ENCODE results near the gene QRFP. TPM values are rescaled to one million over a fixed set of nuclear protein-coding genes. Genes with fewer than 3 reads are reported as not detected.
"Not testable (repeated sequence)": the region's sequence is repeated elsewhere in the genome, so short reads cannot be mapped to it uniquely, and the experiment has no call there.

The QRFP gene
- total RNA-seq, 3 donors from 2014 or later = 0.24 to 0.87 TPM; not detected in 1

DNA sequence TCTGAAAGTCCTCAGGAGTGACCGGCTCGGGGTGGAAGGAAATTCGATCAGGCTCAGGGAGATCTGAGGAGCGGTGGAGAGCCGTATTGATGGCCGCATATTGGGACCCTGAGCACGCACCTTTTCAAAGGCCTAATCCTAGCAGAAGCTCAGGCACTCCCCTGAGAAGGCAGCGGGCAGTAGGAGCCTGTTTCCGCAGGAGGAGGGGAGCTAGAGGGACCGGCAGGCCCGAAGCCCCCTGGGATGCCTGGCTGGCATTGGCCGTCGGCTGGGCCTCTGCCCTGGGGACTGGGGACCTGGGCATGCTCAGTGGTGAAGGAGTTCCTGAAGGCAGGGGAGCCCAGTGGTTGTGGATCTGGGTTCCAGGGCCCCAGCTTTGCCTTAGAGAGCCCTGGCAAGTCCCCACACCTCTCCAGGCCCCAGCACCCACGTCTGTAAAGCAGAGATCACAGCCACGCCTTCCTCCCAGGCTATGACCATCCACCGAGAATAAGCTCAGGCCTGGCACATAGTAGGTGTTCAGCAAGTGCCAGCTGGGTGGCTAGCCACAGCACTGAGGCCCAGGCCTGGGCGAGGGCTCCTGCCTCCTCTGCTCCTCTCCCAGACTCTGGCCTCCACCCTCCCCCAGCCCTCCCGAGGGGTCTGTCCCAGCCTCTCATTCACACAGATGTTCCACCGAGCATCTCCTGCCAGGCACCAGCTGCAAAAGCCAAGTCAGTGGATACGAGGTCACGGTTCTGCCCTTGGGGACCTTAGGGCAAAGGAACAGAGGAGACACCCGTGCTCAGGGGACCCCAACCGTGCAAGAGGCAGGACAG lies 17.2 kb upstream of the QRFP start:
- Histone ChIP-seq H3K36me3 (ENCODE audit: low read depth) (no peaks in the 10 kb centered on the region), H3K4me1 (ENCODE audit: low read depth) (no peaks in the 10 kb centered on the region), H3K9me3 (no peaks in the 10 kb centered on the region), H3K4me3 (no peak overlapping the region)
- ATAC-seq = no peak
- DNase-seq = no peak
- intact Hi-C loops (cut with DNase I, micrococcal nuclease) = no loop called here
- TF ChIP-seq, protein P1, sequence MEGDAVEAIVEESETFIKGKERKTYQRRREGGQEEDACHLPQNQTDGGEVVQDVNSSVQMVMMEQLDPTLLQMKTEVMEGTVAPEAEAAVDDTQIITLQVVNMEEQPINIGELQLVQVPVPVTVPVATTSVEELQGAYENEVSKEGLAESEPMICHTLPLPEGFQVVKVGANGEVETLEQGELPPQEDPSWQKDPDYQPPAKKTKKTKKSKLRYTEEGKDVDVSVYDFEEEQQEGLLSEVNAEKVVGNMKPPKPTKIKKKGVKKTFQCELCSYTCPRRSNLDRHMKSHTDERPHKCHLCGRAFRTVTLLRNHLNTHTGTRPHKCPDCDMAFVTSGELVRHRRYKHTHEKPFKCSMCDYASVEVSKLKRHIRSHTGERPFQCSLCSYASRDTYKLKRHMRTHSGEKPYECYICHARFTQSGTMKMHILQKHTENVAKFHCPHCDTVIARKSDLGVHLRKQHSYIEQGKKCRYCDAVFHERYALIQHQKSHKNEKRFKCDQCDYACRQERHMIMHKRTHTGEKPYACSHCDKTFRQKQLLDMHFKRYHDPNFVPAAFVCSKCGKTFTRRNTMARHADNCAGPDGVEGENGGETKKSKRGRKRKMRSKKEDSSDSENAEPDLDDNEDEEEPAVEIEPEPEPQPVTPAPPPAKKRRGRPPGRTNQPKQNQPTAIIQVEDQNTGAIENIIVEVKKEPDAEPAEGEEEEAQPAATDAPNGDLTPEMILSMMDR (IDR thresholded peaks at IDR 0.05) = no peak

DNA sequence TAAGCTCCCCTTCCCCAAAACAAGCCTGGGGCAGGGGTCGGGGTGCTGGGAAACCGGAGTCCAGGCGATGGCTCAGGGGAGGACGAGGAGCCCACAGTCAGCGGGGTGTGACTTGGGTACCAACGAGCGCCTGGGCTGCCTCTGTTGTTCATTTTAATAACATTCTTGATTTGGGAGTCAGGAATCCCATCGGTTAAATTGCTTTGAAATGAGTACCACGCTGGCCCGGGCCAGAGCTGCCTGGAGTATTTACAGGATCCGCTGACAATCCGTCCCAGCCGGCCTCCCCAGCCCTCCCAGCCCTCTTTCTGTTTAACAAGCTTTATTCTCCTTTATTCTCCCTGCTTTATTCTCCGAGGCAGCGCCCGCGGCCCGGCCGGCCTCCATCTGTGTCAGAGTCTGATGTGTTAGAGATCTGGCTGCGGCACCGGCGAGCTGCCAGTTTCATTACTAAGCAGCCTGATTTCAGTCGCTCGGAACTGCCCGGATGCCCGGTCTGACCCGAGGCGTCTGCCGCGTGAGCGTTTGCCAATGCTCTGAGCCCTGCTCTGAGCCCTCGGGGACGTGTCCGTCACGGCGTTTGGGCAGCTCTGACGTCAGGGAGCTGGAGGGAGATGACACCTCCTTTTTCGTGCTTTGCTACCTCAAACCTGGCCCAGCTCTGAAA lies 16.5 kb upstream of the QRFP start:
- Histone ChIP-seq H3K4me3 (no peak overlapping the region), H3K4me1 (ENCODE audit: low read depth) (no peaks in the 10 kb centered on the region), H3K36me3 (ENCODE audit: low read depth) (no peaks in the 10 kb centered on the region), H3K9me3 (no peaks in the 10 kb centered on the region)
- intact Hi-C loops (cut with DNase I, micrococcal nuclease) = no loop called here
- TF ChIP-seq, protein P1 (IDR thresholded peaks at IDR 0.05) = no peak
- ATAC-seq = peak; percentile 20
- DNase-seq = no peak

DNA sequence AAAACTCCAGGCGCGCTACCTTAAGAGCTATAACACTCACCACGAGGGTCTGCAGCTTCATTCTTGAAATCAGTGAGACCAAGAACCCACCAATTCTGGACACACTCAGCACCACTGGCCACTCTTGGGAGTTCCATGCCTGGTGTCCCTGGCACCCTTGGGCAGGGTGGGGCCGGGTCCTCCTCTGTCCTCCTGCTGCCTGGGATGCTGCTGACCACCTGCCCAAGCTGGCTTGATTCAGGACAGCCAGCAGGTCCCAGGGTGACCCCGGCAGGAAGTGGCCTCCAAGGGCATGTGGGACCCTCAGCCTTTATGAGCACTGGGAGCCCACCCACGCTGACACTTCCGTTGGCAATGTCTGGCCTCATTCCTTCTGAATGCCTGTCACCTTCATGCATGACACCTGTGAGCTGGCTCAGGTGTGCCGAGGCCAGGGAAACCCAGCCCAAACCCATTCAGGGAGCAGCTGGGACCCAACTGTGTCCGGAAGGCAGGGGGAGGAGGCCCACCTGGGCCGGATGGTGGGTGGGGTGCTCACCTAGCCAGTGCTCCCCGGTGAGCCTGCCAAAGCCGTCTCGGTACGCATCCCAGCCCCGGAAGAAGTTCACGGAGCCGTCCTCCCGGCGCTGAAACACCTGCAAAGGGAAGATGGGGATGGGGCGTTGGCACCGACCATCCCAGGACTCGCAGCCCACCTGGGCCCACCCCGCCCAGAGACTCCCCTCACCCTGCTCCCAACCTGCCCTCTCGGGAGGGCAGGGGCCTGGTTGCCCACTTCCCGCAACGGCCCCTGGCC lies 14.8 kb upstream of the QRFP start:
- intact Hi-C loops (cut with DNase I, micrococcal nuclease) = no loop called here
- TF ChIP-seq, protein P1 (IDR thresholded peaks at IDR 0.05) = no peak
- no peaks in the 10 kb centered on the region for H3K9me3 ChIP-seq
- no peaks in the 10 kb centered on the region for H3K4me1 ChIP-seq (ENCODE audit: low read depth)
- H3K36me3 ChIP-seq (ENCODE audit: low read depth) = no peaks in the 10 kb centered on the region
- no peak overlapping the region for H3K4me3 ChIP-seq
- ATAC-seq (no peak), DNase-seq (no peak)

DNA sequence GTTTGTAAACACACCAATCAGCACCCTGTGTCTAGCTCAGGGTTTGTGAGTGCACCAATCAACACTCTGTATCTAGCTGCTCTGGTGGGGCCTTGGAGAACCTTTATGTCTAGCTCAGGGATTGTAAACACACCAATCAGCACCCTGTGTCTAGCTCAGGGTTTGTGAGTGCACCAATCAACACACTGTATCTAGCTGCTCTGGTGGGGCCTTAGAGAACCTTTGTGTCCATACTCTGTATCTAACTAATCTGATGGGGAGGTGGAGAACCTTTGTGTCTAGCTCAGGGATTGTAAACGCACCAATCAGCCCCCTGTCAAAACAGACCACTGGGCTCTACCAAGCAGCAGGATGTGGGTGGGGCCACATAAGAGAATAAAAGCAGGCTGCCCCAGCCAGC lies 14.1 kb upstream of the QRFP start:
- intact Hi-C loops (cut with DNase I, micrococcal nuclease); H3K9me3 ChIP-seq; ATAC-seq; H3K36me3 ChIP-seq (ENCODE audit: low read depth); H3K4me1 ChIP-seq (ENCODE audit: low read depth); H3K4me3 ChIP-seq; DNase-seq: not testable (repeated sequence)

DNA sequence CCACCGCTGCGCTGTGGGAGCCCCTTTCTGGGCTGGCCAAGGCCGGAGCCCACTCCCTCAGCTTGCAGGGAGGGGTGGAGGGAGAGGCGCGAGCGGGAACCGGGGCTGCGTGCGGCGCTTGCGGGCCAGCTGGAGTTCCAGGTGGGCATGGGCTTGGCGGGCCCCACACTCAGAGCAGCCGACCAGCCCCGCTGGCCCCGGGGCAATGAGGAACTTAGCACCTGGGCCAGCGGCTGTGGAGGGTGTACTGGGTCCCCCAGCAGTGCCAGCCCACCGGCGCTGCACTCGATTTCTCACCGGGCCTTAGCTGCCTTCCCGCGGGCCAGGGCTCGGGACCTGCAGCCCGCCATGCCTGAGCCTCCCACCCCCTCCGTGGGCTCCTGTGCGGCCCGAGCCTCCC lies 13.4 kb upstream of the QRFP start:
- DNase-seq; H3K9me3 ChIP-seq; H3K4me1 ChIP-seq (ENCODE audit: low read depth); H3K36me3 ChIP-seq (ENCODE audit: low read depth); H3K4me3 ChIP-seq; ATAC-seq; intact Hi-C loops (cut with DNase I, micrococcal nuclease): not testable (repeated sequence)

DNA sequence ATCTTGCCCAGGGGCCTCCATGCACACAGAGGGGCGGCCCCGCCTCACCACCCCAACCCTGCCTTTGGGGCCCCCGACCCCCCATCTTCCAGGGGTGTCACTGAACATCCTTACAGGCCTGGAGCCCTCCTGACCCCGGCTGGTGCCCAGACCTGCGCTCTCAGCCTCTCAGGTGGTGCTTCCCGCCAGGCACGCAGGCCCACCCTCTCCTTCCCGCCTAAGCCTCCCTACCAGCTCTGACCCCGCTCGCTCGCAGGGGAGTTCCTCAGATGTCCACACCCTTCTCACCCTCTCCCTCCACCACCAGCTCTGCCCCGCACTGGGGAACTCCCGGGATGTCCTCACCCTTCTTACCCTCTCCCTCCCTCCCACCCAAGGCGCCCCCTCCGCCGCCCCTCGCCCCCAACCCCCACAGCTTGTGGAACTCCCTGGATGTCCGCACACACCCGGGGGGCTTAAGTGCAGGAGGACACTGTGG lies 12.3 kb upstream of the QRFP start:
- H3K36me3 ChIP-seq (ENCODE audit: low read depth) = no peaks in the 10 kb centered on the region
- H3K4me1 ChIP-seq (ENCODE audit: low read depth) = no peaks in the 10 kb centered on the region
- DNase-seq (no peak), ATAC-seq (no peak)
- intact Hi-C loops (cut with DNase I, micrococcal nuclease) = no loop called here
- no peak overlapping the region for H3K4me3 ChIP-seq
- no peaks in the 10 kb centered on the region for H3K9me3 ChIP-seq
- TF ChIP-seq, protein P1 (IDR thresholded peaks at IDR 0.05) = no peak

Data from mucosa of descending colon (tissue), 3 donors.